Stimulated activated CD8-positive, alpha-beta memory T cell treated with anti-CD3 and anti-CD28 coated beads, Interleukin-4, amount 100 ng/mL, for 1 hour (primary cell): Measurements from ENCODE around the gene FPR3.
A peak's percentile ranks its signal among the peaks of the same experiment; 100 is the strongest.
"Not testable (repeated sequence)": the region's sequence is repeated elsewhere in the genome, so short reads cannot be mapped to it uniquely, and the experiment has no call there.

Experiments
- DNase-seq, 2 donors: peaks; one replicate each; pipeline ENCODE4 v3.0.0-alpha.2; 2020; ENCODE audit warnings: low read depth in 2 of 2, low spot score in 1 of 2

Gene FPR3, protein sequence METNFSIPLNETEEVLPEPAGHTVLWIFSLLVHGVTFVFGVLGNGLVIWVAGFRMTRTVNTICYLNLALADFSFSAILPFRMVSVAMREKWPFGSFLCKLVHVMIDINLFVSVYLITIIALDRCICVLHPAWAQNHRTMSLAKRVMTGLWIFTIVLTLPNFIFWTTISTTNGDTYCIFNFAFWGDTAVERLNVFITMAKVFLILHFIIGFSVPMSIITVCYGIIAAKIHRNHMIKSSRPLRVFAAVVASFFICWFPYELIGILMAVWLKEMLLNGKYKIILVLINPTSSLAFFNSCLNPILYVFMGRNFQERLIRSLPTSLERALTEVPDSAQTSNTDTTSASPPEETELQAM

DNA sequence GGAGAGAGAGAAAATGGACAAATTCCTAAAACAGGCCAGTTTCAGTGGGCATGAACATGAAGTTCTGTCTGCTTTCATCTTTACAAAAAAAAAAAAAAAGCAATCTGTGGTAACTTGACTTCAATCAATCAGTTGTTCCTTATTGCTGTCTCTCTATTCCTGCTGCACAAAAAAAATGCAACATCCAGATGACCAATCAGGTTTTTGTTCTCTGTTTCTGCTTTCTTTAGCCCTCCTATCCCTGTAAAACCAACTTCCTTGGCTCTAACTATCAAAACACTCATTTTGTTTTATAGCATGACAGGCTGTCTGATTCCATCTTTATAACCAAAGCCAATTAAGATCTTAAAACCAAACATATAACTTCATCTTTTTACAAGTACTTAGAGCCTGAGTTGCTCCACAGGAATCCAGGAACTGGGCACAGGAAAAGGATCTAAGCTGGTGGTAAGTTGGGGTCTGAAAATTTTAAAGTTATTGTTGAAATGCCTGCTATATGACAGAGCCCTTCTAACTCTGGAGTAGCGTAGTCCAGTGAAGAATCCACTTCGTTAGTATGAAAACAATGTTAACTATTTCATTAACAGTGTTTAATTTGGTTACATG, at the start of gene FPR3:
TSS of gene FPR3 (plus strand) at position 273 of the 606 bp plus-strand sequence. CDS start 28,592 bp downstream, outside the sequence.
- DNase-seq = no peak

DNA sequence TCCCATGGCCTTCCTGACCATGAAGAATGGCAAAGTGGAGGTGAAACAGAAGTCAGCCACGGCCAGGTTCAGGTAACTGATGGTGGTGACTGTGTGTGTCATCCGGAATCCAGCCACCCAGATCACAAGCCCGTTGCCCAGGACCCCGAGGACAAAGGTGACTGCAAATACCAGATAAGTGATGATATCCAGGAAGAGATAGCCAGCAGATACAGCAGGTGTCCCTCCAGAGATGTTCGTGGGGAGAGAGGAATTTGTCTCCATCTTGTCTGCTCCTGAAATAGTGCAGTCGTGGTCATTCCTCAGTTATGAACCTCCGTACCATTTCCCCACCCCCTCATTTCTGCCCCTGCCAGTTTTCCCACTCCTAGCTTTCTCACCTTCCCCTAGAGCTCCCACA, 48.2 kb upstream of the FPR3 start:
- no peak for DNase-seq

DNA sequence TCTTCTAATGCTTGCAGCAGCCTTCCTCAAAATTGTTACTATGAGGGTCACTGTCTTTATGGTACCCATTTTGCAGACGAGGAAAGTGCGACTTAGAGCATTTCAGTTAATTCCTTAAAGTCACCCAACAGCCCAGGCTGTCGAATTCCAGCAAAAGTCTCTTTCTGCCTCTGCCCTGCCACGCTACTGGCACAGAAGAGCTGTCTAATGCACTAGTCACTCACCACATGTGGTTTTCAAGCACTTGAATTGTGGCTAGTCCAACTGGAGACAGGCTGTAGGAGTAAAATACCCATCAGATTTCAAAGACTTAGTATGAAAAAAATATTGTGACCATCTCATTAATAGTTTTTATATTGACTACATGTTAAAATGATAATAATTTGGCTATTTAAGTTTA, 45.0 kb upstream of the FPR3 start:
- DNase-seq = no peak

DNA sequence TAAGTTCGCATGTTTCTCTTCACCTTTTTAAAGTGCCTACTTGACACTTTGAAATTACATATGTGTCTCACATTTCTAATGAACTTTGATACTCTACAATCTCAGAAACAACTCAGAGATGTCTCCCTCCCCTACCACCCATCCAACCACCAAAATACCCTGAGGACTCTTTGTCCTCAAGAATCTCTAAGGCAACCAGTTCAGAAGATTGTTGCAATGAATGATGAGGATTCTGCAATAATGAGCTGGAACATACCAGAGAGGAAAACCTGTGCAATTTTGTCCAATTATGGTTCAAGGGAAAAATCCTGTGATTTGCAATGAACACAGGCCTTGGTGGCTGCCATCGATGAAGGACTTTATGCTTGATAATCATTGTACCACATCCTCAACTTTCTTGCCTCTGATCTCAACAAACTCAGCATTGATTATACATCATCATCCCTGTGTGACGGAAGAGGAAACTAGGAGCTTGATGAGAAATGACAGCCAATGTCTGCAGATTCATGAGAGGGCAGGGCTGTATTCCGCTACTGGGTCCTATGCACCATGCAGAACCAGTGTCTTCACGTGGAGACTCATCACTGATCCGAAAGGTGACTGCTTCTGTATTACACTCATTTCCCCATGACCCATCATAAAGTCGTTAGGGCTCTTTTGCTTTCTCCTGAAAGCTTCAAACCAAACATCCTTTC, 44.4 kb upstream of the FPR3 start:
- DNase-seq = no peak

GRCh38 chr19:51751655-51752054, 43.3 kb upstream of the FPR3 start, which contains the start of gene FPR1:
Gene FPR1 (minus strand): TSS chr19:51751878. CDS start chr19:51746994, 4,884 bp downstream.
- no peak for DNase-seq

DNA sequence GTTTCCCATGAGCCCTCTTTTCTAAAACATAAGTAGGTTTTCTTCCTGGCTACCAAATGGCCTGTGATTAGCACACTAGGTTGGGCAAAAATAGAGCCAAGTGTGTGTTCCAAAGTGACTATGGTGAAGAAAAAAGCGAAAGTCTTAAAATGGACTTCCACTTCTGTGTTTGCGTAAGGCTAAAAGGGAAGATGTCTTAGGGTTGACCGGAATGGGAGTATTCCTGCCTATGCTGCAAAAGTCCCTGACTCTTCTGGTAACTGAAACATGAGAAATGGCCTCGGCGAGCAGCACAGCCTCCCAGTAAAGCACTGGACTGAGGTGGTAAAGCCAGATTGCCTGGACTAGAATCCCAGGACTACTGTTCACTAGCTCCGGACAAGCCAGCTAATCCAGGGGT, 40.8 kb upstream of the FPR3 start:
- DNase-seq = no peak

GRCh38 chr19:51754770-51755169, 40.2 kb upstream of the FPR3 start:
- DNase-seq = no peak

DNA sequence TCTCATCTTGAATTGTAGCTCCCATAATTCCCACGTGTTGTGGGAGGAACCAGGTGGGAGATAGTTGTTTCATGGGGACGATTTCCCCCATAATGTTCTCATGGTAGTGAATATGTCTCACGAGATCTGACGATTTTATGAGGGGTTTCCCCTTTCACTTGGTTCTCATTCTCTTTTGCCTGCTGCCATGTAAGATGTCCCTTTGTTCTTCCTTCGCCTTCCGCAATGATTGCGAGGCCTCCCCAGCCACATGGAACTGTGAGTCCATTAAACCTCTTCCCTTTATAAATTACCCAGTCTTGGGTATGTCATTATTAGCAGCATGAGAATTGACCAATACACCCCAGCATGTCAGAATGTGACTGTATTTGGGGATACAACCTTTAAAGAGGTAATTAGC, 39.4 kb upstream of the FPR3 start:
- DNase-seq = no peak

DNA sequence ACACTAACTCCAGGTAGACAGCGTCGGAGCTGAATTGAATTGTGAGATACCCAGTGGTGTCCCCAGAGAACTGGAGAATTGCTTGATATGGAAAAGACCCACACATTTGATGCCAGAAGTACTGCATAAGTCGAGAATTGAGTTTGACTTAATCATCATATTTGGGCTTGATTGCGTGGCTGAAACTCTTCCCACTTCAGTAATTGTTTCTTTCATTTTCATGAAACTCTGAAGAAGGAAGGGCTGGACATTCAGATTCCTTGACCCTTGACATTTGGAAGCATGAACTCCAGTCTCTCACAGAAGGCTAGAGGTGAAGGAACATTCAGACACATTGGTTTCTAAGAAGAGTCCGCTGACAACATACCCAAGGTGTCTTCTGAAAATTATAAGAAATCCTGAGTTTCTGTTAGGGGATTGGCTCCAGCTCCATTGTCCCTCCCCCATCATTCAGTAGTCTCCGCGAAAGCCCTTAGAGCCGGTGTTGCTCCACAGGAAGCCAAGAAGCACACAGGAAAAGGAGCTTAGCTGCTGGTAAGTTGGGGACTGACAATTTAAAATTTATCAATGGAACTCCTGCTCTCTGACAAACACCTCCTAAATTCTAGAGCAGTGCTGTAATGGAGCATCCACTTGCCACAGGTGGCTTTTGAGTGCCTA, 34.1 kb upstream of the FPR3 start, which contains the start of gene FPR2:
TSS of gene FPR2 (plus strand) at position 484 of the 660 bp plus-strand sequence. CDS start 7,479 bp downstream, outside the sequence.
- DNase-seq = no peak

DNA sequence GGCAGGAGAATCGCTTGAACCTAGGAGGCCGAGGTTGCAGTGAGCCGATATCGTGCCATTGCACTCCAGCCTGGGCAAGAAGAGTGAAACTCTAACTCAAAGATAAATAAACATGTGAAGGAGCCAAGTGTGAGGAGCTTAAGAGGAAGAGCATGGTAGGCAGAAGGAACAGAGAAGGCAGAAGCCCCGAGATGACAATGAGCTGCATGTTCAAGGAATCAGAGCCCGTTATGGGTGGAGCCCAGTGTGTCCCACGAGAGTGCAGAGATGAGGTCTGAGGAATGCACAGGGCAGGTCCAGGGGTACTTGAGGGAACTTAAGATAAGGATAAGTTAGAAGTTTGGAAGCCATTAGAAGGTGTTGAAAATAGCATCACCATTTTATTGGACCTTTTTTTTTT, 33.3 kb upstream of the FPR3 start:
- DNase-seq = no peak

DNA sequence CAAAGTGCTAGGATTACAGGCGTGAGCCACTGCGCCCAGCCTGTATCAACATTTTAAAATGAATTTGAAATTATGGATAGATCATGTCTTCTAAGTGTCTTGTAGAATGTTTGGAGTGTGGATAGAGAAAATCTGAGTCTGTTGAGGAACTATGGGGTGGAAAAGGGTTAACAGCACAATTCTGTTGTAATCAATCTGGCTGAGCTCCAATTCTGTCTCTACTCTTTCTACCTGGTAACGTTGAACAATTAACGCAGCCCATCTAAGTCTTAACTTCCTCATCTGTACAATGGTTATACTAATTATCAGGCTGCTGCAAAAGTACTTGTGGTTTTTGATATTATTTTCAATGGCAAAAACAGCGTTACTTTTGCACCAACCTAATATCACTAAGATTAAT, 29.9 kb upstream of the FPR3 start:
- DNase-seq = no peak

DNA sequence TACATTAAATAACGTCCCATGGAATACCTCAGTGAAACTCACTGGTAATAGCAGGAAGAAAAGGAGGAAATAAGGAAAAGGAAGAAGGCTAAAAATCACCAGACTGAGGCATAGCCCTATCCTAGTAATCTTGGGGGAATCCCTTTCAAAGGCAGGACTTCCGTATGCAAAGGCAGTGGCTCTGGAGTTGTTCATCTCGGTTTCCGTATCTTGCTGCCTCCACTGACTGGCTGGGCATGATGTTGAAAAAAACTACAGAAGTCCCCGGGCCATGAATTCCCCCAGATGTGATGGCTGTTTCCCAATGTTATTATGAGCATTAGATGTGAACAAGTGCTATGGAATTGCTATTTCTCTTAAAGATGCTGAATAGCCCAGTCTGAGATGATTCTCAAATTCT, 28.5 kb upstream of the FPR3 start:
- no peak for DNase-seq

DNA sequence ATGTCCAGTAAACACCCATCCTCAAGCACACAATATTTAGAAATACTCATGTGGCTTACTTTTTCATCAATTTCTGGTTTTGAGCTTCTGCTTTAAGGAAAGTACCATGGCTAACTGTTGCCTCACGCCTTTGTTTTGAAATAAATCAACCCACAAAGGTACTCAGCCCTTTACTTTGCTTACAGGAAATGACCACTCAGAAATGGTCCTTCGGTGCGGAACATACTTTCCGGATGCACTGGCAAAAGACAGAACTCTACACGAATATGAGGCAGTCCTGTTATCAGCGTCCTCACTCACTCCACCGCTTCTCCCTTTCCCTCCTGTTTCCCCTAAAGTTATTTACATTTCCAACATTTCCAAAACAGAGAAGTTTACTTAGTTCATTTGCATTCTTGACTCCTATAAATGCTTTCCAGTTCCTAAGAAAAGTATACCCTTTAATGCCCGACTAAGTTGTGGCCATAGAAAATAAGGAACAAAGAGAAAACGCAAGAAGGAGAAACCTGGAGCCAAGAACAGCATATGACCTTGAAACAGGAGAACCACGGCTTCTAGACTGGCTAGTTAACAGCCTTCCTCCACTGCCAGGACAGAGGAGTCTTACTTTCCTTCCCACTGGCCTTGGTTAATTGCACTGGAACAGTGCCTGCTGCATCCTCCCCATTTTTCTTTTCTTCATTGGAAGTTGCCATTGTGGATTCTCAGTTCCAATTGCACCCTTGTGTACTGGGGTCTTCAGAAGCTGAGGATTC, 23.4 kb upstream of the FPR3 start:
- no peak for DNase-seq

- DNase-seq = no peak
These were observed 22.0 kb upstream of the FPR3 start for GRCh38 chr19:51772977-51773376.

DNA sequence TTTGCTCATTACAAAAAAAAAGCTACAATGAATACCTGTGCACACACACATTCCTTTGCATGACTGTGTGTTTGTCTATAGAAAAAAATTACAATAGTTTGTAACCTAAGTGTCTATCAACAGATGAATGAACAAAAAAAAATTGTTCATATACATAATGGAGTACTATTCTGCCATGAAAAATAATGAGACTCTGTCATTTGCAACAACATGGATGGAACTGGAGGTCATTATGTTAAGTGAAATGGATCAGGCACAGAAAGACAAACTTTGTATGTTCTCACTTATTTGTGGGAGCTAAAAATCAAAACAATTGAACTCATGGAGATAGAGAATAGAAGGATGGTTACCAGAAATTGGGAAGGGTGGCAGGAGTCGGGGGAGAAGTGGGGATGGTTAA, 18.4 kb upstream of the FPR3 start:
- not testable (repeated sequence) for DNase-seq

DNA sequence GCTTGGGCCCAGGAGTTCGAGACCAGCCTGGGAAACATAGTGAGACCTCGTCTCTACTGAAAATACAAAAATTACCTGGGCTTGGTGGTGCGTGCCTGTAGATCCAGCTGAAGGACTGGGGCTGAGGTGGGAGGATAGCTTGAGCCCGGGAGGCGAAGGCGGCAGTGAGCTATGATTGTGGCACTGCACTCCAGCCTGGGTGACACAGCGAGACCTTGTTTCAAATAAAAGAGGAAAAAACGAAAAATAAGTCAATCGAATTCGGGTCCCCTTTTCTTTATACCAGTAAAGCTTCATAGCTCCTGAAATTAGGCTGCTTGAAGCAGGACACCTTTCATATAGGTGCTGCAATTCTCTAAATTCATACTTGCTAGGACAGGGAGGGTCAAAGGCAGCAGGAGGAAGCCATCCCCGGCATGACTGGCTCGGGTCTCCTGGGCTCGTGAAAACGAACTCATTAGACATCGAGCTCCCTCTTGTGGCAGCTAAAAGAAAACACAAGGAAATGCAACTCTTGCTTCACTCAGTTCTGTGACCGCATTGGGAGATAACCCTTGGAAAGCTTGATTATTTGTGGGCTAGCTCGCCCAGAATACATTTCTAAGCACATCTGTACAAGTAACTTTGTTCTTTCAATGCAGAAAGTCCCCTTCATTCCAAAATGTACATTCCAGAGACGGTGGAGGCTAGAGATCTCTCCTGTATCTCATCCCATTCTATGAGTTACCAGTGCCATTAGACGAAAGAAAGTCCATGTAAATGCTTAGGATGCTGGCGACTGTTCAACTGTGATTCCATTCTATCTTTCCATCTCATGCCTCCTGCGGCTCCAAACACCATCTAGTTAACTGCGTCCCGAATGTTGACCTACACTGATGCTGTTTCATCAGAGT, 17.1 kb upstream of the FPR3 start:
- peak in 1 of 2 donors; percentile 5 for DNase-seq

GRCh38 chr19:51779181-51779580, 15.8 kb upstream of the FPR3 start:
- no peak for DNase-seq

DNA sequence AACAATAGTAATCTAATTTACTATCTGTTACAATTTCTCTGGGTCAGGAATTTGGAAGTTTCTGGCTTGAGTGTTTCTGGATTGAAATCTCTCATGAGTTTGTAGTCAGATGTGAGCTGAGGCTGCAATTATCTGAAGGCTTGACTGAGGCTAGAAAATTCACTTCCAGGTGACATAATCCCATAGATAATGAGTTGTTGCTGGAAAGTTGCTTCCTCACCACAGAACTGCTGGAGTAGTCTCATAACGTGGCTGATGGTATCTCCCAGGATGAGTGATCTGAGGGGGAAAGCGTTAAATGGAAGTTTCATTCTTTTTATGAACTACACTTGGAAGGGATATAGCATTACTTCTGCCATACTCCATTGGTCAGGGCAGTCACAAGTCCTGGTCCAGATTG, 15.3 kb upstream of the FPR3 start:
- no peak for DNase-seq

DNA sequence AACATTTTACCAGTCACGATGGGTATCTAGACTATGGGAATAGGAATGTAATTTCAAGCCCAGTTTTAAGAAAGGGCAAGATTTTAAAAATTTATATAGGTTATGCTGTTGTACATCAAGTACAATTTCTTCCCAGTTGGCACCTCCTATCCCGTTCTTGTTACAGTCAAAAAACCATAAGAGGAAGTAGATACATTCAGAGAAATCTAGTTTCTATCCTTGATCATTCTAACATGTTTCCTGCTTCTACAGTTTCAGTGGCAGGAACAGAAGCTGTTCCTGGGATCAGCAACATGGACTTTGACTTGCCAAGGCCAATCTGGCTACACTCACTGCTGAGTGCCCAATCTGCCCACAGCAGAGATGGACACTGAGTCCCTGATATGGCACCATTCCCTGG, 14.7 kb upstream of the FPR3 start:
- DNase-seq = no peak

- DNase-seq = no peak
These were observed 13.0 kb upstream of the FPR3 start for GRCh38 chr19:51781999-51782398.
